ENCODE measurements around the gene TRIM41.

GRCh38 chr5:181193656-181194055, 29.4 kb upstream of the TRIM41 start:
- TF ChIP-seq POLR2AphosphoS5 (IDR thresholded peaks at IDR 0.05; ENCODE audit: low read depth, low read length) (no peak), TAF1 (IDR thresholded peaks at IDR 0.05; ENCODE audit: borderline replicate concordance, insufficient read depth, low read length) (no peak), FOXP2 (optimal IDR thresholded peaks at IDR 0.05; ENCODE audit: borderline replicate concordance, extremely low read depth, extremely low read length, insufficient read depth) (no peak)
